ENCODE results near the gene CYP3A5. TPM values are rescaled to one million over a fixed set of nuclear protein-coding genes. Genes with fewer than 3 reads are reported as not detected.

CYP3A5 gene
- total and polyA plus RNA-seq, 2 of the 4 experiments (the other 2 are of a cell fraction) = not detected

GRCh38 chr7:99628471-99629465, 51.0 kb downstream of the CYP3A5 start:
- Histone ChIP-seq H2AK9ac (replicated peaks; ENCODE audit: low read depth, low read length, poor library complexity) (no peak overlapping the region), H3K9ac (ENCODE audit: low read depth, low read length) (no peak overlapping the region), H3K9me3 (ENCODE audit: control insufficient read depth, insufficient read depth, low read length) (no peaks in the 10 kb centered on the region), H3K18ac (ENCODE audit: low read depth, low read length) (no peak overlapping the region), H3K56ac (ENCODE audit: extremely low read depth, insufficient read depth, low read length) (no peak overlapping the region), H3K36me3 (ENCODE audit: control insufficient read depth, insufficient read depth, low read length) (peaks cover 59% of the 10 kb centered on the region), H3K27me3 (ENCODE audit: control insufficient read depth, insufficient read depth, low read length) (no peaks in the 10 kb centered on the region), H4K91ac (ENCODE audit: insufficient read depth, low read depth, low read length) (no peak overlapping the region), H3K4me2 (ENCODE audit: low read depth, low read length) (no peak overlapping the region), H3K4me3 (ENCODE audit: insufficient read depth, low read depth, low read length) (no peak overlapping the region), H3K14ac (replicated peaks; ENCODE audit: low read depth, low read length) (no peak overlapping the region), H3K23ac (ENCODE audit: low read depth, low read length) (no peak overlapping the region), H2BK5ac (ENCODE audit: low read depth, low read length, poor library complexity, severe bottlenecking) (no peak overlapping the region), H3K4ac (ENCODE audit: low read depth, low read length) (no peak overlapping the region), H4K8ac (ENCODE audit: low read depth in 2 of 2, low read length in 2 of 2) (no peak overlapping the region), H3K9me1 (ENCODE audit: insufficient read depth, low read length) (no peaks in the 10 kb centered on the region), H3K4me1 (ENCODE audit: control insufficient read depth, insufficient read depth, low read length) (no peaks in the 10 kb centered on the region), H4K20me1 (ENCODE audit: insufficient read depth, low read length) (peaks cover 11% of the 10 kb centered on the region; the same call in 1 of the 2 replicates), H3K27ac (ENCODE audit: insufficient read depth, low read length) (no peak overlapping the region), H2BK20ac (ENCODE audit: low read depth, low read length) (no peak overlapping the region), H2BK120ac (ENCODE audit: low read depth, low read length) (no peak overlapping the region), H4K5ac (ENCODE audit: low read depth, low read length) (no peak overlapping the region), H2BK15ac (ENCODE audit: low read depth, low read length) (no peak overlapping the region), H2AK5ac (ENCODE audit: low read depth, low read length) (no peak overlapping the region), H3K79me1 (ENCODE audit: low read depth in 1 of 2, low read length in 2 of 2) (peaks cover 11 to 31% of the 10 kb centered on the region in 2 experiments), H2AFZ (replicated peaks; ENCODE audit: low read length, poor library complexity) (no peak overlapping the region)
- TF ChIP-seq RAD21 (IDR thresholded peaks at IDR 0.05; ENCODE audit: low read length) = no peak
- no peak for TF ChIP-seq MAZ (IDR thresholded peaks at IDR 0.05; ENCODE audit: borderline replicate concordance, low read depth, low read length)
- no peak for TF ChIP-seq MXI1 (IDR thresholded peaks at IDR 0.05; ENCODE audit: borderline replicate concordance, low read depth, low read length)
- TF ChIP-seq SMC3 (IDR thresholded peaks at IDR 0.05; ENCODE audit: low read depth, low read length) = no peak
- DNase-seq (no peak), ATAC-seq (ENCODE audit: low read depth) (no peak)
- intact Hi-C loops (cut with micrococcal nuclease) = no loop called here
- CTCF ChIA-PET = no interaction called here
- no TSS peak for BruUV-seq (replicated peaks)
- dilution Hi-C loops (cut with HindIII; ENCODE audit: low sequenced_read_pairs, unreplicated experiment) = no loop called here
- POLR2A ChIA-PET (ENCODE audit: unreplicated experiment) = no interaction called here
- in situ Hi-C loops (cut with MboI; ENCODE audit: low sequenced_read_pairs) = no loop called here
- 90% methylated on average over 3 of the region's 14 CpGs; no CpG with 5 or more reads in 1 of the 2 experiments for WGBS, 2 experiments (ENCODE audit: extremely low coverage in 2 of 2, insufficient read length in 1 of 2)

Data from IMR-90 (cell line).